Hepatocyte (in vitro differentiated cells): ENCODE results near the gene BAHCC1.

Source experiments
- EZH2 ChIP-seq: fragments of 200-600 bp; sonication (generic); IDR thresholded peaks from 2 replicates; pipeline ENCODE4 v1.6.1; 2016; ENCODE audit warnings: antibody characterized with exemption, mild to moderate bottlenecking, borderline replicate concordance
- TF ChIP-seq, protein P1 (sequence below): fragments of 200-600 bp; sonication (generic); IDR thresholded peaks from 2 replicates; pipeline ENCODE4 v1.5.1; 2016; ENCODE audit warnings: antibody characterized with exemption, mild to moderate bottlenecking; ENCODE audit not compliant: poor library complexity

DNA sequence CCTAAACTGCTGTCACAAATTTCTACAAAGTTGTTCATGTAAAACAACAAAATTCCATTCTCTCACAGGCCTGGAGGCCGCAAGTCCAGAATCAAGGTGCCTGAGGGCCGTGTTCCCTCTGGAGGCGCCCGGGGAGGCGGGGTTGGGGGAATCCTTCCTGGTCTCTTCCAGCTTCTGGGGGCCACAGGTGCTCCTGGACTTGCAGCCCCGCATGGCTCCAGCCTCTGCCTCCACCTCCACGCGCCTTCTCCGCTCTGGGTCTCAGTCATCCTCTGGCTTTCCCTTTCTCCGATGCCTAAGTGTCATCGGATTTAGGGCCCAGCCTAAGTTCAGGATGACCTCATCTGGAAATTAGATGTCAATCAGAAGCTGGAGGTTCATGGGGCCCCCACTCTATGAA is 28.6 kb upstream of the BAHCC1 start:
- TF ChIP-seq, protein P1, sequence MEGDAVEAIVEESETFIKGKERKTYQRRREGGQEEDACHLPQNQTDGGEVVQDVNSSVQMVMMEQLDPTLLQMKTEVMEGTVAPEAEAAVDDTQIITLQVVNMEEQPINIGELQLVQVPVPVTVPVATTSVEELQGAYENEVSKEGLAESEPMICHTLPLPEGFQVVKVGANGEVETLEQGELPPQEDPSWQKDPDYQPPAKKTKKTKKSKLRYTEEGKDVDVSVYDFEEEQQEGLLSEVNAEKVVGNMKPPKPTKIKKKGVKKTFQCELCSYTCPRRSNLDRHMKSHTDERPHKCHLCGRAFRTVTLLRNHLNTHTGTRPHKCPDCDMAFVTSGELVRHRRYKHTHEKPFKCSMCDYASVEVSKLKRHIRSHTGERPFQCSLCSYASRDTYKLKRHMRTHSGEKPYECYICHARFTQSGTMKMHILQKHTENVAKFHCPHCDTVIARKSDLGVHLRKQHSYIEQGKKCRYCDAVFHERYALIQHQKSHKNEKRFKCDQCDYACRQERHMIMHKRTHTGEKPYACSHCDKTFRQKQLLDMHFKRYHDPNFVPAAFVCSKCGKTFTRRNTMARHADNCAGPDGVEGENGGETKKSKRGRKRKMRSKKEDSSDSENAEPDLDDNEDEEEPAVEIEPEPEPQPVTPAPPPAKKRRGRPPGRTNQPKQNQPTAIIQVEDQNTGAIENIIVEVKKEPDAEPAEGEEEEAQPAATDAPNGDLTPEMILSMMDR: no peak
- TF ChIP-seq EZH2: no peak
